ENCODE results near the gene ZBTB12.
"Not testable (repeated sequence)": the region's sequence is repeated elsewhere in the genome, so short reads cannot be mapped to it uniquely, and the experiment has no call there.

The ZBTB12 gene

GRCh38 chr6:31901953-31902643 is at the start of gene ZBTB12:
Gene ZBTB12 (minus strand): TSS chr6:31902086. CDS start chr6:31901305, 781 bp downstream.
- peak; percentile 65 to 82 for DNase-seq (ENCODE audit: low read depth in 2 of 2)

GRCh38 chr6:31949926-31950548 is 48.2 kb upstream of the ZBTB12 start:
- DNase-seq (ENCODE audit: low read depth in 2 of 2), result no peak

GRCh38 chr6:31948753-31949413 is 47.0 kb upstream of the ZBTB12 start:
- no peak for DNase-seq (ENCODE audit: low read depth in 2 of 2)

GRCh38 chr6:31948306-31948705 is 46.4 kb upstream of the ZBTB12 start:
- no peak for DNase-seq (ENCODE audit: low read depth in 2 of 2)

- DNase-seq (ENCODE audit: low read depth in 2 of 2), result no peak
Observed at GRCh38 chr6:31947864-31948263, 46.0 kb upstream of the ZBTB12 start.

GRCh38 chr6:31947070-31947675 is 45.3 kb upstream of the ZBTB12 start:
- no peak for DNase-seq (ENCODE audit: low read depth in 2 of 2)

GRCh38 chr6:31946370-31946885 is 44.5 kb upstream of the ZBTB12 start:
- no peak for DNase-seq (ENCODE audit: low read depth in 2 of 2)

GRCh38 chr6:31945507-31946369 is 43.9 kb upstream of the ZBTB12 start, which contains the start of gene CFB:
Gene CFB (plus strand): TSS chr6:31946095. CDS start chr6:31946222, 127 bp downstream.
- no peak for DNase-seq (ENCODE audit: low read depth in 2 of 2)

- no peak for DNase-seq (ENCODE audit: low read depth in 2 of 2)
Observed at GRCh38 chr6:31945154-31945506, 43.2 kb upstream of the ZBTB12 start.

GRCh38 chr6:31943742-31944141 is 41.9 kb upstream of the ZBTB12 start:
- no peak for DNase-seq (ENCODE audit: low read depth in 2 of 2)

GRCh38 chr6:31940256-31940664 is 38.4 kb upstream of the ZBTB12 start:
- DNase-seq (ENCODE audit: low read depth in 2 of 2), result no peak

GRCh38 chr6:31935823-31936222 is 33.9 kb upstream of the ZBTB12 start:
- DNase-seq (ENCODE audit: low read depth in 2 of 2), result no peak

GRCh38 chr6:31935021-31935420 is 33.1 kb upstream of the ZBTB12 start:
- DNase-seq (ENCODE audit: low read depth in 2 of 2), result no peak

GRCh38 chr6:31933537-31933936 is 31.7 kb upstream of the ZBTB12 start:
- DNase-seq (ENCODE audit: low read depth in 2 of 2), result no peak

- not testable (repeated sequence) for DNase-seq (ENCODE audit: low read depth in 2 of 2)
Observed at GRCh38 chr6:31932137-31932536, 30.3 kb upstream of the ZBTB12 start.

GRCh38 chr6:31930962-31931361 is 29.1 kb upstream of the ZBTB12 start:
- no peak for DNase-seq (ENCODE audit: low read depth in 2 of 2)

GRCh38 chr6:31928672-31928939 is 26.7 kb upstream of the ZBTB12 start:
- no peak for DNase-seq (ENCODE audit: low read depth in 2 of 2)

- no peak for DNase-seq (ENCODE audit: low read depth in 2 of 2)
Observed at GRCh38 chr6:31927863-31928671, 26.2 kb upstream of the ZBTB12 start.

- no peak for DNase-seq (ENCODE audit: low read depth in 2 of 2)
Observed at GRCh38 chr6:31927242-31927862, 25.5 kb upstream of the ZBTB12 start, which contains the start of gene C2. Gene C2 (plus strand): TSS chr6:31927717. CDS start chr6:31927753, 36 bp downstream.

GRCh38 chr6:31922942-31923341 is 21.1 kb upstream of the ZBTB12 start:
- DNase-seq (ENCODE audit: low read depth in 2 of 2), result no peak
